Brain microvascular endothelial cell (primary cell): Measurements from ENCODE around the gene EED.
"Not testable (repeated sequence)": the region's sequence is repeated elsewhere in the genome, so short reads cannot be mapped to it uniquely, and the experiment has no call there.

ENCODE experiments used
- DNase-seq: peaks from one replicate; pipeline ENCODE4 v3.0.0-alpha.2; 2020
- H3K27ac ChIP-seq: fragments of 250-450 bp; sonication (Bioruptor Pico); 2 replicates; pipeline ENCODE4 v1.5.1; 2020; ENCODE audit warnings: mild to moderate bottlenecking, moderate library complexity
- H3K27me3 ChIP-seq: fragments of 250-450 bp; sonication (Bioruptor Pico); replicated peaks from 2 replicates; pipeline ENCODE4 v1.5.1; 2020; ENCODE audit warnings: mild to moderate bottlenecking
- H3K36me3 ChIP-seq: fragments of 250-450 bp; sonication (Bioruptor Pico); replicated peaks from 2 replicates; pipeline ENCODE4 v1.5.1; 2020; ENCODE audit warnings: mild to moderate bottlenecking
- H3K4me3 ChIP-seq: 2 replicates; pipeline ENCODE4 v1.5.1; 2011; ENCODE audit warnings: low read depth, mild to moderate bottlenecking, control low read depth, low read length, moderate library complexity
- CTCF ChIP-seq: IDR thresholded peaks from 2 replicates; pipeline ENCODE4 v1.5.1; 2011; ENCODE audit warnings: low read depth, mild to moderate bottlenecking, moderate library complexity, low read length, control low read depth, inconsistent platforms; ENCODE audit errors: missing control alignments
- in situ Hi-C: cut with HindIII; loops from 2 replicates; pipeline ENCODE4 v1.10.0; 2017; ENCODE audit warnings: low sequenced_read_pairs, low pct_ligation_motif_present

Gene EED

DNA sequence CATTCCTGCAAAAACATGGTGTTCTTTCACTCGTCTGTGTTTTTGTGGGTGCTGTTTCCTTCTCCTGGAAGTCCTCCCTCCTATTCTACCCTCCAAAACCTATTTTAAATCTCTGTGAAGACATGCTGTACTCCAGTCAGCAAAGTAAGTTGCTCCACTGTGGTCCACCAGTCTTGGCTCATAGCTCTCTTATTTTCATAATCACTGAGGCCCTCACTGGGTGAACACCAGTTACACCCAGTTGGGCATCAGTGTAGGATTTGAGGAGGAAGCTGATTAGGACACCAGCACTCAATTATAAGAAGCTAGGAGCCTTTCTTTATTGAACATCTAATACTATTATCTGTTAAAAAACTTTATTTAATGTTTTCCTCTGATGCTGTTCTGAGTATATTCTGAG, 23.9 kb upstream of the EED start:
- no peak overlapping the region for H3K27ac ChIP-seq
- no peaks in the 10 kb centered on the region for H3K27me3 ChIP-seq
- no peak overlapping the region for H3K4me3 ChIP-seq
- TF ChIP-seq CTCF: no peak
- DNase-seq: no peak
- no peaks in the 10 kb centered on the region for H3K36me3 ChIP-seq
- in situ Hi-C loops: loop anchor here (25.0 kb wide), 1 partner anchor 183 kb away; no protein-coding TSS in a partner anchor

GRCh38 chr11:86222081-86222480, 22.5 kb upstream of the EED start:
- in situ Hi-C loops: loop anchor here (25.0 kb wide), 1 partner anchor 185 kb away; no protein-coding TSS in a partner anchor

GRCh38 chr11:86224575-86224974, 20.0 kb upstream of the EED start:
- not testable (repeated sequence) for H3K4me3 ChIP-seq, H3K27me3 ChIP-seq, H3K27ac ChIP-seq, DNase-seq, H3K36me3 ChIP-seq
- in situ Hi-C loops: loop anchor here (25.0 kb wide), 1 partner anchor 187 kb away; no protein-coding TSS in a partner anchor

More at GRCh38 chr11:86222081-86222480, 22.5 kb upstream of the EED start:
- no peak overlapping the region for H3K4me3 ChIP-seq
- no peak for TF ChIP-seq CTCF
- H3K27ac ChIP-seq: no peak overlapping the region
- H3K36me3 ChIP-seq: no peaks in the 10 kb centered on the region
- DNase-seq: no peak
- H3K27me3 ChIP-seq: no peaks in the 10 kb centered on the region

DNA sequence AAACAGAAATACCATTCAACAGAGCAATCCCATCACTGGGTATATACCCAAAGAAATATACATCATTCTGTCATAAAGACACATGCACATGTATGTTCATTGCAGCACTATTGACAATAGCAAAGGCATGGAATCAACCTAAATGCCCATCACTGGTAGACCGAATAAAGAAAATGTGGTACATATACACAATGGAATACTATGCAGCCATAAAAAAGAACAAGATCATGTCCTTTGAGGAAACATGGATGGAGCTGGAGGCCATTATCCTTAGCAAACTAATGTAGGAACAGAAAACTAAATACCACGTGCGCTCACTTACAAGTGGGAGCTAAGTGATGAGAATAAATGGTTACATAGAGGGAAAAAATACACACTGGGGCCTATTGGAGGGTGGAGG, 19.2 kb upstream of the EED start:
- H3K36me3 ChIP-seq, DNase-seq, H3K4me3 ChIP-seq, H3K27ac ChIP-seq, H3K27me3 ChIP-seq, in situ Hi-C loops: not testable (repeated sequence)

GRCh38 chr11:86228269-86229038, 16.1 kb upstream of the EED start:
- in situ Hi-C loops: no loop called here
- H3K36me3 ChIP-seq: no peaks in the 10 kb centered on the region
- H3K27ac ChIP-seq: no peak overlapping the region
- no peaks in the 10 kb centered on the region for H3K27me3 ChIP-seq
- H3K4me3 ChIP-seq: no peak overlapping the region
- no peak for DNase-seq
- no peak for TF ChIP-seq CTCF

DNA sequence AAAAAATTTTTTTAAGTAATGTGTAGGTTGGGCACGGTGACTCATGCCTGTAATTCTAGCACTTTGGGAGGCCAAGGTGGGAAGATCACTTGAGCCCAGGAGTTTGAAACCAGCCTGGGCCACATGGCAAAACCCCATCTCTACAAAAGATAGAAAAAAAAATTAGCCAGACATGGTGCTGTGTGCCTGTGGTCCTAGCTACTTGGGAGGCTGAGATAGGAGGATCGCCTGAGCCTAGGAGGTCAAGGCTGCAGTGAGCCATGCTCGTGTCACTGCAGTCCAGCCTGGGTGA, 15.6 kb upstream of the EED start:
- DNase-seq, H3K27me3 ChIP-seq, in situ Hi-C loops, H3K27ac ChIP-seq, H3K36me3 ChIP-seq, H3K4me3 ChIP-seq: not testable (repeated sequence)

GRCh38 chr11:86230179-86230804, 14.3 kb upstream of the EED start:
- Histone ChIP-seq H3K27ac (no peak overlapping the region), H3K36me3 (no peaks in the 10 kb centered on the region), H3K4me3 (no peak overlapping the region), H3K27me3 (no peaks in the 10 kb centered on the region)
- DNase-seq: no peak
- in situ Hi-C loops: no loop called here
- no peak for TF ChIP-seq CTCF
